Endothelial cell of umbilical vein (primary cell): Measurements from ENCODE around the gene PRSS22. TPM values are rescaled to one million over a fixed set of nuclear protein-coding genes. Genes with fewer than 3 reads are reported as not detected.

Experiments
- BruUV-seq: library from RNA; stranded (reverse); fragments of 400-500 nt; replicated peaks from 2 replicates; lab custom pipeline; 2021; lab: Mats Ljungman, UMichigan
- CTCF ChIA-PET: fragments of 300-600, 350-600 bp; sonication (Branson Sonifier 250); formaldehyde crosslinking; loops from one replicate; lab custom pipeline; 2021; ENCODE audit warnings: antibody characterized with exemption, inconsistent platforms; lab: Charles Lee
- POLR2A ChIA-PET: fragments of 300-600, 350-600 bp; sonication (Branson Sonifier 250); formaldehyde crosslinking; loops from one replicate; lab custom pipeline; 2021; ENCODE audit warnings: antibody characterized with exemption, inconsistent platforms; lab: Charles Lee
- DNase-seq: peaks from one replicate; pipeline ENCODE4 v3.0.0-alpha.2; 2011; ENCODE audit warnings: low read depth, low spot score
- FAIRE-seq: peaks from 2 replicates; lab custom pipeline; 2011; peaks lifted over from hg19 to GRCh38; lab: Jason Lieb, UNC
- H2AFZ ChIP-seq: 2 replicates; pipeline ENCODE4 v1.6.0; 2012; ENCODE audit warnings: low read depth, low read length, control low read depth, inconsistent platforms
- H3K27ac ChIP-seq: 2 replicates; pipeline ENCODE4 v1.5.1; 2011; ENCODE audit warnings: low read depth, mild to moderate bottlenecking, control low read depth, low read length, moderate library complexity; ENCODE audit not compliant: insufficient read depth
- H3K27me3 ChIP-seq, 2 experiments: 2 replicates each; pipeline versions ENCODE4 v1.6.0 to v1.6.1; 2011; ENCODE audit warnings: low read length in 2 of 2, mixed read lengths in 1 of 2; ENCODE audit not compliant: control insufficient read depth in 2 of 2, insufficient read depth in 2 of 2
- H3K36me3 ChIP-seq, 2 experiments: 2 replicates in 1 of 2; 3 replicates in 1 of 2; pipeline ENCODE4 v1.5.1; 2011; ENCODE audit warnings: low read length in 2 of 2, mild to moderate bottlenecking in 1 of 2, moderate library complexity in 1 of 2; ENCODE audit not compliant: control insufficient read depth in 2 of 2, insufficient read depth in 2 of 2; ENCODE audit errors: extremely low read depth in 1 of 2
- H3K4me1 ChIP-seq: 3 replicates; pipeline ENCODE4 v1.5.1; 2011; ENCODE audit warnings: mild to moderate bottlenecking, low read length; ENCODE audit not compliant: control insufficient read depth, insufficient read depth; ENCODE audit errors: extremely low read depth
- H3K4me2 ChIP-seq: 2 replicates; pipeline ENCODE4 v1.6.1; 2011; ENCODE audit warnings: low read length, control low read depth, mixed read lengths; ENCODE audit not compliant: insufficient read depth
- H3K4me3 ChIP-seq, 3 experiments: fragments of 200-600 bp in 1 of 3; sonication (generic), shearing (Covaris generic) in 1 of 3; replicated peaks in 1 of 3; 2 replicates each; pipeline ENCODE4 v1.5.1; 2011 to 2016; ENCODE audit warnings: control low read depth in 3 of 3, low read length in 3 of 3, mild to moderate bottlenecking in 2 of 3, inconsistent platforms in 1 of 3, low read depth in 1 of 3, moderate library complexity in 1 of 3; ENCODE audit not compliant: insufficient read depth in 1 of 3
- H3K79me2 ChIP-seq: 2 replicates; pipeline ENCODE4 v1.6.0; 2012; ENCODE audit warnings: low read length, inconsistent platforms; ENCODE audit not compliant: control insufficient read depth, insufficient read depth
- H3K9ac ChIP-seq: replicated peaks from 2 replicates; pipeline ENCODE3; 2011; ENCODE audit warnings: low read length, control low read depth; ENCODE audit not compliant: insufficient read depth; ENCODE audit errors: extremely low read depth
- H3K9me1 ChIP-seq: replicated peaks from 3 replicates; pipeline ENCODE4 v1.6.0; 2011; ENCODE audit warnings: mild to moderate bottlenecking, low read length; ENCODE audit not compliant: control insufficient read depth, insufficient read depth; ENCODE audit errors: extremely low read depth
- H3K9me3 ChIP-seq: replicated peaks from 2 replicates; pipeline ENCODE4 v1.5.1; 2012; ENCODE audit warnings: low read length, inconsistent platforms; ENCODE audit not compliant: control insufficient read depth, insufficient read depth
- H4K20me1 ChIP-seq: replicated peaks from 2 replicates; pipeline ENCODE3; 2011; ENCODE audit warnings: mild to moderate bottlenecking, low read length; ENCODE audit not compliant: control insufficient read depth, insufficient read depth; ENCODE audit errors: extremely low read depth
- EZH2 ChIP-seq: IDR thresholded peaks from 2 replicates; pipeline ENCODE4 v1.6.1; 2012; ENCODE audit warnings: borderline replicate concordance, low read depth, mild to moderate bottlenecking, moderate library complexity, low read length, inconsistent platforms; ENCODE audit not compliant: severe bottlenecking
- FOS ChIP-seq: IDR thresholded peaks from 2 replicates; pipeline ENCODE4 v1.6.1; 2011; ENCODE audit warnings: mild to moderate bottlenecking, low read length, moderate library complexity, borderline replicate concordance; ENCODE audit not compliant: insufficient read depth
- JUN ChIP-seq: IDR thresholded peaks from 2 replicates; pipeline ENCODE4 v1.6.1; 2011; ENCODE audit warnings: borderline replicate concordance, low read depth; ENCODE audit not compliant: insufficient read length, insufficient read depth
- MYC ChIP-seq: IDR thresholded peaks from one replicate; pipeline ENCODE4 v1.6.1; 2011; ENCODE audit warnings: mild to moderate bottlenecking, low read depth, low read length
- POLR2AphosphoS5 ChIP-seq: IDR thresholded peaks from 2 replicates; pipeline ENCODE4 v1.6.1; 2012; ENCODE audit warnings: low read depth, mild to moderate bottlenecking, control low read depth, low read length, moderate library complexity; ENCODE audit not compliant: insufficient read depth
- dilution Hi-C: fragments of 300-500 bp; cut with MboI; formaldehyde crosslinking; loops from one replicate; pipeline ENCODE4 v1.15.0; 2019; ENCODE audit warnings: low sequenced_read_pairs; ENCODE audit not compliant: extremely low pct_ligation_motif_present
- intact Hi-C: fragments of 100-400 bp; cut with micrococcal nuclease; formaldehyde crosslinking; loops from one replicate; pipeline ENCODE4 v1.10.0; 2022
- polyA plus RNA-seq, 4 experiments: library from polyadenylated mRNA; depleted of rRNA in 3 of 4; stranded (reverse) in 3 of 4; unstranded in 1 of 4; fragments of >200 nt; gene quantifications; 2 replicates each; pipeline versions ENCODE4 v1.2.1 to v1.2.3, GENCODE V29; 2011 to 2012; ENCODE audit warnings: missing spikeins in 1 of 4
- total RNA-seq: library from RNA; stranded (reverse); gene quantifications from 2 replicates; pipeline ENCODE4 v1.2.3, GENCODE V29; 2021
- TF ChIP-seq, protein P1 (sequence below): IDR thresholded peaks from 2 replicates; pipeline ENCODE4 v1.6.1; 2011; ENCODE audit not compliant: insufficient read depth, insufficient read length
- TF ChIP-seq, protein P2 (sequence below), 2 donors: IDR thresholded peaks; 1 replicate in 1 of 2; 2 replicates in 1 of 2; pipeline ENCODE4 v1.5.1; 2011; ENCODE audit warnings: low read length in 2 of 2, mild to moderate bottlenecking in 2 of 2, moderate library complexity in 2 of 2, control low read depth in 1 of 2, inconsistent platforms in 1 of 2, low read depth in 1 of 2; ENCODE audit not compliant: insufficient read depth in 1 of 2; ENCODE audit errors: extremely low read depth in 1 of 2

Gene PRSS22
- total and polyA plus RNA-seq, 2 donors (not counting 3 experiments of a cell fraction or from before 2014, with no cell fraction given), result not detected

DNA sequence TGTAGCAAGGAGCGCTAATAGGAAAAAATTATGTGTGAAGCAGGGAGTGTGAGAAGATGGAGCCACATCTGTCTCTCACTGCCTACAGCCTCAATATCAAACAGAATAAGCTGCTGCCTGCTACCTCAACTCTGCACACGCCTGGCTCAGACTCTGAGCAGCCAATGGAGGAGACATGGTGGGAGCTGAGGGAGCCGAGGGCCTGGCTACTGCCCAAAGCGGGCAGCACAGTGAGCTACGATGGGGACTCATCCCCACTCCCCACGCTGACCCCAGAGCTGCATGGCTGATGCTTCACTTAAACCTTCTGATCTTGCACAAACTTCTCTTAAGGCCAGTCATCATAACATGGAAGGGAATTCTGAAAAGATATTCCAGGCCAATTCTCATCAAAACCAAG is 14.0 kb upstream of the PRSS22 start:
- intact Hi-C loops, result no loop called here

More for the DNA sequence above, 14.0 kb upstream of the PRSS22 start:
- dilution Hi-C loops, result no loop called here
- no peak overlapping the region for H3K9ac ChIP-seq
- CTCF ChIA-PET, result interaction anchor here (1.3 to 13.6 kb wide), 5 partner anchors 11 to 55 kb away, joined by 3 to 372 read pairs (median 12); partner anchors contain the start of gene FLYWCH2
- H3K4me3 ChIP-seq, result no peak overlapping the region
- H3K36me3 ChIP-seq, result no peaks in the 10 kb centered on the region
- H3K9me3 ChIP-seq, result no peaks in the 10 kb centered on the region
- no peak for FAIRE-seq
- H3K27ac ChIP-seq, result no peak overlapping the region
- H4K20me1 ChIP-seq, result no peaks in the 10 kb centered on the region
- BruUV-seq, result no TSS peak
- no peaks in the 10 kb centered on the region for H3K79me2 ChIP-seq
- no peaks in the 10 kb centered on the region for H3K9me1 ChIP-seq
- TF ChIP-seq, protein P1, sequence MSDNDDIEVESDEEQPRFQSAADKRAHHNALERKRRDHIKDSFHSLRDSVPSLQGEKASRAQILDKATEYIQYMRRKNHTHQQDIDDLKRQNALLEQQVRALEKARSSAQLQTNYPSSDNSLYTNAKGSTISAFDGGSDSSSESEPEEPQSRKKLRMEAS, result no peak
- TF ChIP-seq, protein P2, sequence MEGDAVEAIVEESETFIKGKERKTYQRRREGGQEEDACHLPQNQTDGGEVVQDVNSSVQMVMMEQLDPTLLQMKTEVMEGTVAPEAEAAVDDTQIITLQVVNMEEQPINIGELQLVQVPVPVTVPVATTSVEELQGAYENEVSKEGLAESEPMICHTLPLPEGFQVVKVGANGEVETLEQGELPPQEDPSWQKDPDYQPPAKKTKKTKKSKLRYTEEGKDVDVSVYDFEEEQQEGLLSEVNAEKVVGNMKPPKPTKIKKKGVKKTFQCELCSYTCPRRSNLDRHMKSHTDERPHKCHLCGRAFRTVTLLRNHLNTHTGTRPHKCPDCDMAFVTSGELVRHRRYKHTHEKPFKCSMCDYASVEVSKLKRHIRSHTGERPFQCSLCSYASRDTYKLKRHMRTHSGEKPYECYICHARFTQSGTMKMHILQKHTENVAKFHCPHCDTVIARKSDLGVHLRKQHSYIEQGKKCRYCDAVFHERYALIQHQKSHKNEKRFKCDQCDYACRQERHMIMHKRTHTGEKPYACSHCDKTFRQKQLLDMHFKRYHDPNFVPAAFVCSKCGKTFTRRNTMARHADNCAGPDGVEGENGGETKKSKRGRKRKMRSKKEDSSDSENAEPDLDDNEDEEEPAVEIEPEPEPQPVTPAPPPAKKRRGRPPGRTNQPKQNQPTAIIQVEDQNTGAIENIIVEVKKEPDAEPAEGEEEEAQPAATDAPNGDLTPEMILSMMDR (IDR thresholded peaks at IDR 0.05; ENCODE audit: extremely low read depth in 1 of 2, insufficient read depth in 1 of 2, low read depth in 1 of 2, low read length in 2 of 2), result no peak
- TF ChIP-seq FOS, result no peak
- no peak for TF ChIP-seq JUN
- no peak for TF ChIP-seq EZH2
- TF ChIP-seq POLR2AphosphoS5, result no peak
- TF ChIP-seq MYC, result no peak
- peaks cover 0 to 2% of the 10 kb centered on the region in 2 experiments for H3K27me3 ChIP-seq
- no peak for DNase-seq
- H3K4me1 ChIP-seq, result peaks cover 5% of the 10 kb centered on the region
- H2AFZ ChIP-seq, result no peak overlapping the region
- no peak overlapping the region for H3K4me2 ChIP-seq
- POLR2A ChIA-PET, result no interaction called here
